Heart right ventricle (tissue), 16 donors: Measurements from ENCODE around the gene ZMYND8. TPM values are rescaled to one million over a fixed set of nuclear protein-coding genes. Genes with fewer than 3 reads are reported as not detected.

Source experiments
- ATAC-seq, 8 donors: fragments of 200-7000 bp; cut with Tn5 transposase; one replicate each; pipeline ENCODE4 v1.9.1; 2020; ENCODE audit warnings: mild to moderate bottlenecking in 8 of 8, moderate library complexity in 8 of 8, moderate number of reproducible peaks in 1 of 8
- DNase-seq, 2 donors: peaks; one replicate each; pipeline ENCODE4 v3.0.0-alpha.2; 2020
- H3K27ac ChIP-seq, 10 donors: fragments of 200-600 bp; sonication (generic) in 2 of 10; one replicate each; pipeline versions ENCODE4 v1.5.0 to v1.8.0; 2020 to 2022; ENCODE audit warnings: mild to moderate bottlenecking in 3 of 10
- H3K27me3 ChIP-seq, 7 donors: fragments of 200-600 bp; one replicate each; pipeline ENCODE4 v1.8.0; 2021 to 2022; ENCODE audit warnings: mild to moderate bottlenecking in 2 of 7
- H3K36me3 ChIP-seq, 9 donors: fragments of 200-600 bp; sonication (generic) in 1 of 9; one replicate each; pipeline versions ENCODE4 v1.5.0 to v1.8.0; 2020 to 2022; ENCODE audit warnings: mild to moderate bottlenecking in 2 of 9
- H3K4me1 ChIP-seq, 9 donors: fragments of 200-600 bp; sonication (generic) in 1 of 9; one replicate each; pipeline versions ENCODE4 v1.5.0 to v1.8.0; 2020 to 2022; ENCODE audit warnings: mild to moderate bottlenecking in 4 of 9
- H3K4me3 ChIP-seq, 10 donors: fragments of 200-600 bp; sonication (generic) in 2 of 10; one replicate each; pipeline versions ENCODE4 v1.5.0 to v1.8.0; 2020 to 2022; ENCODE audit warnings: mild to moderate bottlenecking in 7 of 10, moderate library complexity in 2 of 10
- H3K9me3 ChIP-seq, 11 donors: fragments of 200-600 bp in 10 of 11; sonication (generic) in 2 of 11; one replicate each; pipeline versions ENCODE4 v1.5.0 to v1.8.0; 2013 to 2022; ENCODE audit warnings: mild to moderate bottlenecking in 2 of 11, control low read depth in 1 of 11, moderate library complexity in 1 of 11
- WGBS, 2 donors: extraction: QIAGEN DNeasy Blood & Tissue Kit; methylation state at CpG; one replicate each; pipeline ENCODE4 v1.1.7; 2013; ENCODE audit warnings: inconsistent platforms in 1 of 2; 5-methylcytosine and 5-hydroxymethylcytosine counted together
- intact Hi-C, 10 donors: fragments of 100-400 bp; cut with DNase I; formaldehyde crosslinking; loops; one replicate each; pipeline versions ENCODE4 v1.11.1 to v1.14.2; 2022
- polyA plus RNA-seq, 2 donors: library from polyadenylated mRNA; stranded (reverse); fragments of 200-250 nt; gene quantifications; one replicate each; pipeline ENCODE4 v1.2.3, GENCODE V29; 2013
- total RNA-seq, 10 donors: library from RNA; stranded (reverse); fragmentation: NEBNext Ultra II Directional in 3 of 10; extraction: Animal tissue kit (Norgen Biotek cat#: 25700) in 3 of 10; gene quantifications; one replicate each; pipeline versions ENCODE4 v1.2.1 to v1.2.4, GENCODE V29; 2021 to 2023
- TF ChIP-seq, protein P1 (sequence below), 9 donors: fragments of 200-600 bp; sonication (generic) in 2 of 9; IDR thresholded peaks; one replicate each; pipeline versions ENCODE4 v1.5.0 to v1.8.0; 2021 to 2022; ENCODE audit warnings: antibody characterized with exemption in 9 of 9, mild to moderate bottlenecking in 5 of 9, moderate library complexity in 1 of 9
- donor health status: Arrhythmogenic right ventricular cardiomyopathy.
- donor health status: ischemic (EF 13 %, LVEDD 7.1; RV severe dilation, severe dysfunction).
- donor health status: healthy with polysubstance abuse.
- donor health status: DM: no; HTN: yes; CAD: no.
- donor health status: DM: no; HTN: no; CAD: no.
- donor health status: ischemic (EF 25% LVEDD 6.9; RV normal size, moderate dysfunction).
- donor health status: ischemic (EF 25% LVEDD 5.7; RV mildly dilated, moderate dysfunction).
- donor health status: healthy.
- donor health status: DM: yes; HTN: yes; CAD: no.
- donor health status: Ischemic cardiomyopathy.
- donor health status: ischemic (EF 35%, LVEDD 5.7; RV mildly dilated, moderate dysfunction).
- donor health status: nonischemic (EF 11% LVEDD 7.7; RV severe dilation, severe dysfunction).
- donor health status: DM: yes; HTN: yes; CAD: no.
- donor health status: PGD.
- donor health status: ischemic (EF 29% LVEDD 5.4; RV normal size, mild dysfunction).
- donor health status: nonischemic (EF 23%, LVEDD 6.1; RV moderate dilation, normal function).

ZMYND8 gene
- total and polyA plus RNA-seq, 12 donors, result 6.4 to 39.0 (median 28.0) TPM

- Histone ChIP-seq H3K27ac (peak overlapping the region; percentile 37 to 99 (median 98)), H3K9me3 (no peaks in the 10 kb centered on the region), H3K27me3 (no peaks in the 10 kb centered on the region), H3K4me1 (peaks cover 31 to 85% (median 80%) of the 10 kb centered on the region in 9 donors), H3K36me3 (peaks cover 0 to 24% (median 0%) of the 10 kb centered on the region in 9 donors), H3K4me3 (peak overlapping the region in 2 of 10 donors; percentile 16 to 35)
- DNase-seq, result no peak
- intact Hi-C loops, result loop anchor here in 1 of 10 donors (5.0 kb wide), 1 partner anchor 33 kb away; no protein-coding TSS in a partner anchor
- 56 to 60% methylated on average over 4 of the region's 4 CpGs for WGBS, 2 donors
- no peak for ATAC-seq
- TF ChIP-seq, protein P1, sequence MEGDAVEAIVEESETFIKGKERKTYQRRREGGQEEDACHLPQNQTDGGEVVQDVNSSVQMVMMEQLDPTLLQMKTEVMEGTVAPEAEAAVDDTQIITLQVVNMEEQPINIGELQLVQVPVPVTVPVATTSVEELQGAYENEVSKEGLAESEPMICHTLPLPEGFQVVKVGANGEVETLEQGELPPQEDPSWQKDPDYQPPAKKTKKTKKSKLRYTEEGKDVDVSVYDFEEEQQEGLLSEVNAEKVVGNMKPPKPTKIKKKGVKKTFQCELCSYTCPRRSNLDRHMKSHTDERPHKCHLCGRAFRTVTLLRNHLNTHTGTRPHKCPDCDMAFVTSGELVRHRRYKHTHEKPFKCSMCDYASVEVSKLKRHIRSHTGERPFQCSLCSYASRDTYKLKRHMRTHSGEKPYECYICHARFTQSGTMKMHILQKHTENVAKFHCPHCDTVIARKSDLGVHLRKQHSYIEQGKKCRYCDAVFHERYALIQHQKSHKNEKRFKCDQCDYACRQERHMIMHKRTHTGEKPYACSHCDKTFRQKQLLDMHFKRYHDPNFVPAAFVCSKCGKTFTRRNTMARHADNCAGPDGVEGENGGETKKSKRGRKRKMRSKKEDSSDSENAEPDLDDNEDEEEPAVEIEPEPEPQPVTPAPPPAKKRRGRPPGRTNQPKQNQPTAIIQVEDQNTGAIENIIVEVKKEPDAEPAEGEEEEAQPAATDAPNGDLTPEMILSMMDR (IDR thresholded peaks at IDR 0.05), result no peak
Observed at GRCh38 chr20:47350181-47350550, 6.3 kb downstream of the ZMYND8 start.

- Histone ChIP-seq H3K36me3 (peaks cover 0 to 30% (median 0%) of the 10 kb centered on the region in 9 donors), H3K27ac (peak overlapping the region; percentile 42 to 99 (median 98)), H3K27me3 (no peaks in the 10 kb centered on the region), H3K4me1 (peaks cover 27 to 79% (median 74%) of the 10 kb centered on the region in 9 donors), H3K9me3 (no peaks in the 10 kb centered on the region), H3K4me3 (peak overlapping the region in 3 of 10 donors; percentile 3 to 16 (median 10))
- TF ChIP-seq, protein P1 (IDR thresholded peaks at IDR 0.05), result no peak
- WGBS, 2 donors, result 37 to 47% methylated on average over 7 of the region's 7 CpGs
- no peak for DNase-seq
- ATAC-seq, result no peak
- intact Hi-C loops, result loop anchor here in 1 of 10 donors (5.0 kb wide), 1 partner anchor 32 kb away; no protein-coding TSS in a partner anchor
Observed at GRCh38 chr20:47349365-47350180, 6.9 kb downstream of the ZMYND8 start.

- ATAC-seq (peak in 3 of 8 donors; percentile 12 to 51 (median 15)), DNase-seq (no peak)
- Histone ChIP-seq H3K36me3 (peaks cover 0 to 34% (median 0%) of the 10 kb centered on the region in 9 donors), H3K4me1 (peaks cover 18 to 71% (median 65%) of the 10 kb centered on the region in 9 donors), H3K27me3 (no peaks in the 10 kb centered on the region), H3K9me3 (no peaks in the 10 kb centered on the region), H3K4me3 (no peak overlapping the region), H3K27ac (peak overlapping the region; percentile 34 to 99 (median 98))
- WGBS, 2 donors, result 34 to 43% methylated on average over 8 of the region's 8 CpGs
- intact Hi-C loops, result no loop called here
- TF ChIP-seq, protein P1 (IDR thresholded peaks at IDR 0.05), result no peak
Observed at GRCh38 chr20:47348539-47349142, 7.9 kb downstream of the ZMYND8 start.

DNA sequence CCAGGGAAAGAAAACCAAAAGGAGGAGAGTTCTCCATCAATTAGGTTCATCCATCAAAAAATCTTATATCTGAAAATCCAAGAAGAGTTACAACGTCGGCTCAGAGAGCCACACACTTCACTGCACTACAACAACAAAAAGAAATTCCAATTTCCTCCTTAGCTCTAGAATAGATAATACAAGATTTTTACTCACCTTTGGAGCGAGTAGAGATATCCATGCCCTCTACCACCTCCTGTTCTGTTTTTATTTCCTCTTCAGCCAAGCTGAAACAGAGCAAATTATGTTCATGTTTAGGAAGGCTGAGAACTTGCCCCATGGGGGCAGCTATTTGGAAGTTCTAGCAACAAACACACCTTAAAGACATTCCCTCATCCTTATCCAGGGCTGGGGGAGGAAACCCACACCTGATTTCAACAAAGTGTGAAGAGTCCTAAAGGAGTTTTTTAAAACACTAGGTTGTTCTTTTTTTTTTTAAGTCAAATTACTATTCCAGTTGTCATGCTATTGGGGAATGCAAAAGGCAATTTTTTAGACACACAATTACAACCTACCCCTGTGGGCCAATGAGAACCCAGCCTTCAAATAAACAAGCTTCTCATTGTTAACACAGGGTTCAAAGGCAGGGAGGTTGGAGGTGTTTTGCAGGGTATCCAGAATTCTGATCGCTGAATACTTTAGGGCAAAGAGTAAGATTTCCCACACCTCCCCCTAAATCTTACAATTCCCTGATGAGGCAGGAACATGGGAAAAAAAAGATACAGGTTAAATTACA is 8.7 kb downstream of the ZMYND8 start:
- Histone ChIP-seq H3K27me3 (no peaks in the 10 kb centered on the region), H3K4me3 (no peak overlapping the region)
- ATAC-seq, result no peak

More for the DNA sequence above, 8.7 kb downstream of the ZMYND8 start:
- intact Hi-C loops, result no loop called here
- H3K9me3 ChIP-seq, result no peaks in the 10 kb centered on the region
- peaks cover 13 to 69% (median 57%) of the 10 kb centered on the region in 9 donors for H3K4me1 ChIP-seq
- peak overlapping the region; percentile 34 to 99 (median 98) for H3K27ac ChIP-seq
- DNase-seq, result no peak
- TF ChIP-seq, protein P1 (IDR thresholded peaks at IDR 0.05), result no peak
- 57 to 58% methylated on average over 4 of the region's 4 CpGs for WGBS, 2 donors
- H3K36me3 ChIP-seq, result peaks cover 0 to 38% (median 0%) of the 10 kb centered on the region in 9 donors
